ENCODE results near the gene MRPL2.

MRPL2 gene

DNA sequence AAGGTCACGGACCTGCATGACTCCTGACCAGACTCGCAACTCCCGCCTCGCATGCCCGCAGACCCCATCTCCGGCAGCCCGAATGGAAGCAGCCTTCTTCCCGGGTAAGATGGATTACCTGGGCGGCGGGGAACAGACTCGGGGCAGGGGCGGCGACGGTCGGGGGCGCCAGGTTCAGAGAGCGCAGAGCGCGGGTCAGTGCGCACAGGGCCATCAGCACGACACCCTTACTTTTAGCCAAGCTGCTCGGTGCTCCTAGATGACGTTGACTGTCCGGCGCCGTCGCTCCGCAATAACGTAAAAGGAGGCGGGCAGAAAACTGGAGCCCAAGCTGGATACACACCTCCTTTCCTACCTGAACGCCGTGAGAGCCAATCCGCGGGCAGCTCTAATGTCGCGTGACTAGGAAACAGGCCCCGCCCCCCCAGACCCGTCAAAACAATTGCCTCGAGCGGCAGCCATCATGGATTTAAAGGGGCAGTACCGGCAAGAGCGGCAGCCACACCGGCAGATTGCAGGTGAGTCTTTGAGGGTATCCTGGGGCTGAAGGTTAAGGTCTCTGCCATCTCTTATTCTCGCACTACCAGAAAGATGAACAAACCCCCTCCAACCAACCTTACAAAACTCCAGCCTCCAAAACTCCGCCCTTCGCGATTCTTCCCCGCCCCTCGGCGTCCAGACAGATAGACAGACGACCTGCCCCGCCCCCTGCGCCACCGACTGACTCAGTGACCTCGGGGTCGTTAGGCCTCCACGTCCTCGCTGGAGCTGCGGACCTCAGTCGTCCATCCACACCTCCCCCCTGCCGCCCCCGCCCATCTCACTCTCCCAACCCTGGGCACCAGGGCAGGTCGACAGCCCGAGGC, at the start of gene MRPL2, which contains the start of gene KLC4:
TSS of gene MRPL2 (minus strand) at position 267 of the 866 bp plus-strand sequence. CDS start at position 214, 53 bp downstream.
TSS of gene KLC4 (plus strand) at position 464 of the 866 bp plus-strand sequence. CDS start 1,705 bp downstream, outside the sequence.
- peak; percentile 98 for DNase-seq (ENCODE audit: low spot score)

DNA sequence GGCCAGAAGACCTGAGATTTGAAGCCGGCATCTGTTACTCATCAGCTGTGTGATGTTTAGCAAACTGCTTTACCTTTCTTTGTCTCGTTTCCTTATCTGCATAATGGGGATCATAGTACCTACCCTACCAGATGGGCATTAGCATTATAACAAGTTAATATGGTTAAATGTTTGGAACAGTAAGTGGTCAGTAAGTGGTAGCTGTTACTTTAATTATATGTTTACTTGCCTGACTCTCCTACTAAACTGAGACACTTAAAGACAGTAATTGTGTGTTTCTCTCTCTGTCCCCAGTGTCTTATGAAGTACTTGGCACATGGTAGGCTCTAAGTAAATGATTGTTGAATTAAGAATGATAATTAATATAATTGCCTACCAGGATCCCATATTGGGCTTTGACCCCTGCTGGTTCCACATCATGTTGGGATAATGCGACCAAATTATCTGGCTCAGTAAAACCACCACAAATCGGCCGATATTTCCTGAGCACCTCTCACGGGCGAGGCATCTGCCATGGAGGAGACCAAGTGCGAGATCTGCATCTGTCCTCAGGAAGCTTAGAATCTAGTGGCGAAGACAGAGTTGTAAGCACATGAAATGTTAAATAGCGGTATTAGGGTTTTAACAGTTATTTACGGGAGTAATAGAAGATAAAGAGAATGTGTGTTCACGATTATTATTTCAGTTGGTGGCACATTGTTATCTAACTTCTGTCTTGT, 48.3 kb upstream of the MRPL2 start:
- no peak for DNase-seq (ENCODE audit: low spot score)

GRCh38 chr6:43105538-43106222, 46.4 kb upstream of the MRPL2 start:
- DNase-seq (ENCODE audit: low spot score): no peak

DNA sequence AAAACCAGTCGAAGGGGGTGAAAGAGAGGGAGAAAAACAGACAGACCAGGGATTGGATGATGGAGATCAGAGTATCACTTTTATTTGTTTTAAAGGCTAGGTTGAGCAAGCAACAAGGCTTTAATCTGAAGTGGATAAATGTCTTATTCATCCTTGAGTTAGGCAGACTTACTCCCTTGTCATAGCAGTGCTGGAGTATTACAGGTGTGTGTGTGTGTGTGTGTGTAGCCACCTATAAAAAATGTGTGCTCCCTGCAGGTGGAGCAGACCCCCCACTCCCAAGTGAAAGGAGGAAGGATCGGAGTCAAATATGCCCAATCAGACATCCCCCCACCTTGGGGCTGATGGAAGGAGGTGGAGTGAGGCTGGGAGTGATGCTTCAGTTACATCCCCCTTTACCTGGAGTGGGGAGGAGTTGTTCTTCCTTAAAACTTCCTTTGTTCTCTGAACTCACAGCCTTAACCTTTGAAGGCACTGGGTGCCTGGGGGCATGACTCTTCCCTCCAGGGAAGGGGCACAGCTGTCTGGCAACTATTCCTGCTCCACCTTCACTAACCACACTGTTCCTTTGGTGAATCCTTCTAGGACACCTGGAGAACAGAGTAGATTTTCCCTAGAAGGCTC, 44.1 kb upstream of the MRPL2 start:
- no peak for DNase-seq (ENCODE audit: low spot score)

- no peak for DNase-seq (ENCODE audit: low spot score)
Observed at GRCh38 chr6:43101497-43101896, 42.3 kb upstream of the MRPL2 start.

GRCh38 chr6:43097502-43097901, 38.3 kb upstream of the MRPL2 start:
- DNase-seq (ENCODE audit: low spot score): no peak

GRCh38 chr6:43097098-43097489, 37.9 kb upstream of the MRPL2 start:
- no peak for DNase-seq (ENCODE audit: low spot score)

GRCh38 chr6:43096451-43097097, 37.3 kb upstream of the MRPL2 start:
- no peak for DNase-seq (ENCODE audit: low spot score)

DNA sequence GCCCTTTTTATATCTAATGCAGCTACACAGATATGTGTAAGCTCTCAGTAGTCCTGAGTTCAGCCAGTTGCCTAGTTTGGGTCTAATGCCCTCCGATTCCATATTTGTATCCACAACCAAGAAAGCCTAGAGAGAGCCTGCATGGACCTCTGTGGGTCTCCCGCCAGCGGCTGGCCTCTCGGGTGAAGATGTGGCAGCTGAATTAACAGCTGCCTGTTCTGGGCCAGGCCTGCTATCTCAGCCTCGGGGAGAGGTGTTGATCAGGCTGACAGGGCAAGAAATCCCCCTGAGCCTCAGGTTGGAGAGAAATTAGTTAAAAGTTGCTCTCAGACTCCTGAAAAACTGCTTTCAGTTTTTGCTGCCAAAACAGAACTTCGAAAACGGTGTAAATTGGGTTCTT, 36.7 kb upstream of the MRPL2 start:
- DNase-seq (ENCODE audit: low spot score): no peak

- DNase-seq (ENCODE audit: low spot score): no peak
Observed at GRCh38 chr6:43093436-43094289, 34.4 kb upstream of the MRPL2 start.

GRCh38 chr6:43092635-43093034, 33.4 kb upstream of the MRPL2 start:
- no peak for DNase-seq (ENCODE audit: low spot score)

DNA sequence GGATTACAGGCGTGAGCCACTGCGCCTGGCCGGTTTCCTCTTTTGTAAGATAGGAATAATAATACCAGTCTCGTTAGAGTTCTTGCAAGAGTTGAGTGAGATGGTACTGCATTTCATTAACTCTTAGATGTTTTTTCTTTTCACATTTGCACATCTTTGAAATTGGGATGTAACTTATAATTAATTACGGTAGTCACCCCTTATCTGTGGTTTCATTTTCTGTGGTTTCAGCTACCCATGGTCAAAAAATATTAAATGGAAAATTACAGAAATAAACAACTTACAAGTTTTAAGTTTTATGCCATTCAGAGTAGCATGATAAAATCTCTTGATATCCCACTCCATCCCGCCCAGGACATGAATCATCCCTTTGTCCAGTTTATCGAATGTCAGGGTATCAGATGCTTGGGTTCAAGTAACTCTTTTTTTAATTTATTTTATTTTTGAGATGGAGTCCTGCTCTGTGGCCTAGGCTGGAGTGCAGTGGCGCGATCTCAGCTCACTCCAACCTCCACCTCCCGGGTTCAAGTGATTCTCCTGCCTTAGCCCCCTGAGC, 32.3 kb upstream of the MRPL2 start:
- no peak for DNase-seq (ENCODE audit: low spot score)

GRCh38 chr6:43091020-43091419, 31.8 kb upstream of the MRPL2 start:
- no peak for DNase-seq (ENCODE audit: low spot score)

DNA sequence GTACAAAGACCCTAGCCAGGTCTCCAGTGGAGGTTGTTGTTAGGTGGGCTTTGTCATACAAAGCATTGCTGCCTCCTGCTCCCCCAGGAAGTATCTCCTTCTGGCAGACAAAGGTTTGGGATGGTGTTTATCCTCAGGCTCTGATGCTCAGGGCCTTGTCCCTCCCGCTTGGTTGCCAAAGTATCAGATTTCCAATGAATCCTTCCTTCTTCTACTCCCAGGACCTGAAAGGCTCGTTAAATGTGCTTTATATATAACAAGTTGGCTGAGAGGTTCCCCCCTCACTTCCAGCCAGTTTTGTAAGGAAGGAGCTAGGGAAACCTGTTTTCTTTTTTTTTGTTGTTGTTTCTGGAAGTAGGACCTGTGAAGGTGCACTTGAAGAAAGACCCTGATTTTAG, 31.3 kb upstream of the MRPL2 start:
- no peak for DNase-seq (ENCODE audit: low spot score)

GRCh38 chr6:43089874-43090558, 30.8 kb upstream of the MRPL2 start:
- DNase-seq (ENCODE audit: low spot score): no peak

GRCh38 chr6:43089467-43089866, 30.2 kb upstream of the MRPL2 start:
- DNase-seq (ENCODE audit: low spot score): no peak

GRCh38 chr6:43088654-43089056, 29.4 kb upstream of the MRPL2 start:
- no peak for DNase-seq (ENCODE audit: low spot score)

GRCh38 chr6:43086022-43086658, 26.9 kb upstream of the MRPL2 start:
- DNase-seq (ENCODE audit: low spot score): no peak
